HEK293 (cell line): Measurements from ENCODE around the gene KIF2C.

Experiments
- CTCF ChIA-PET: fragments of 350-600 bp; formaldehyde crosslinking; extraction: SDS; loops from one replicate; lab custom pipeline; 2021; ENCODE audit warnings: antibody characterized with exemption; lab: Yijun Ruan, JAX
- POLR2A ChIA-PET: fragments of 300-600 bp; formaldehyde crosslinking; extraction: SDS; loops from one replicate; lab custom pipeline; 2020; ENCODE audit warnings: antibody characterized with exemption, inconsistent platforms; lab: Yijun Ruan, JAX
- H3K27ac ChIP-seq: fragments of 200-500 bp; sonication (Bioruptor generic); 2 replicates; pipeline ENCODE4 v1.5.1; 2014; ENCODE audit warnings: low read depth, low read length, control low read depth, inconsistent platforms; ENCODE audit errors: extremely low read depth
- H3K36me3 ChIP-seq, 2 experiments: fragments of 200-500 bp in 1 of 2; sonication (Bioruptor generic) in 1 of 2; 1 replicate in 1 of 2; 2 replicates in 1 of 2; pipeline ENCODE4 v1.5.1; 2014 to 2017; ENCODE audit warnings: inconsistent platforms in 2 of 2, low read length in 2 of 2; ENCODE audit not compliant: control insufficient read depth in 2 of 2, insufficient read depth in 1 of 2
- H3K4me1 ChIP-seq: fragments of 200-500 bp; sonication (Bioruptor generic); 2 replicates; pipeline ENCODE4 v1.5.1; 2014; ENCODE audit warnings: mild to moderate bottlenecking, low read length, inconsistent platforms; ENCODE audit not compliant: control insufficient read depth, insufficient read depth
- H3K4me3 ChIP-seq: 2 replicates; pipeline ENCODE4 v1.5.1; 2011; ENCODE audit warnings: low read depth, mild to moderate bottlenecking, control low read depth, low read length, moderate library complexity
- H3K9me3 ChIP-seq: fragments of 200-500 bp; sonication (Bioruptor generic); 2 replicates; pipeline ENCODE4 v1.5.1; 2014; ENCODE audit warnings: low read depth, low read length, inconsistent platforms; ENCODE audit not compliant: control insufficient read depth, insufficient read depth
- BCL6B ChIP-seq: fragments of 450-650 bp; formaldehyde crosslinking; IDR thresholded peaks from 2 replicates; pipeline ENCODE4 v1.5.1; 2017; ENCODE audit warnings: missing biosample characterization, missing genetic modification characterization
- FEZF1 ChIP-seq: fragments of 450-650 bp; formaldehyde crosslinking; IDR thresholded peaks from 2 replicates; pipeline ENCODE4 v1.5.1; 2016; ENCODE audit warnings: missing biosample characterization, missing genetic modification characterization
- GLI2 ChIP-seq: fragments of 450-650 bp; formaldehyde crosslinking; IDR thresholded peaks from 2 replicates; pipeline ENCODE4; 2017; ENCODE audit warnings: missing biosample characterization, missing genetic modification characterization, low read depth, borderline replicate concordance
- GLIS2 ChIP-seq: fragments of 450-650 bp; formaldehyde crosslinking; IDR thresholded peaks from 2 replicates; pipeline ENCODE4 v1.5.1; 2016; ENCODE audit warnings: missing biosample characterization, missing genetic modification characterization
- PRDM2 ChIP-seq: fragments of 450-650 bp; formaldehyde crosslinking; IDR thresholded peaks from 2 replicates; pipeline ENCODE4 v1.5.1; 2016; ENCODE audit warnings: missing biosample characterization, missing genetic modification characterization, borderline replicate concordance
- REST ChIP-seq: fragments of 450-650 bp; formaldehyde crosslinking; IDR thresholded peaks from 2 replicates; pipeline ENCODE4 v1.5.1; 2016; ENCODE audit warnings: missing biosample characterization, missing genetic modification characterization
- SETDB1 ChIP-seq: IDR thresholded peaks from one replicate; pipeline ENCODE4 v1.6.1; 2017; ENCODE audit warnings: mild to moderate bottlenecking, low read length, moderate library complexity, mixed read lengths; ENCODE audit not compliant: insufficient read length
- ZBTB44 ChIP-seq: fragments of 450-650 bp; IDR thresholded peaks from 2 replicates; pipeline ENCODE4 v1.5.1; 2018; ENCODE audit warnings: missing biosample characterization, mild to moderate bottlenecking, missing genetic modification characterization
- ZBTB8A ChIP-seq: fragments of 450-650 bp; formaldehyde crosslinking; IDR thresholded peaks from 2 replicates; pipeline ENCODE4 v1.5.1; 2016; ENCODE audit warnings: missing biosample characterization, missing genetic modification characterization
- ZEB2 ChIP-seq: fragments of 450-650 bp; formaldehyde crosslinking; IDR thresholded peaks from 2 replicates; pipeline ENCODE4 v1.5.1; 2016; ENCODE audit warnings: missing biosample characterization, missing genetic modification characterization
- ZFP69B ChIP-seq: fragments of 450-650 bp; formaldehyde crosslinking; IDR thresholded peaks from 2 replicates; pipeline ENCODE4 v1.5.1; 2016; ENCODE audit warnings: missing biosample characterization, missing genetic modification characterization
- ZNF16 ChIP-seq: fragments of 450-650 bp; formaldehyde crosslinking; IDR thresholded peaks from 2 replicates; pipeline ENCODE4 v1.5.1; 2016; ENCODE audit warnings: low read depth, missing biosample characterization, missing genetic modification characterization
- ZNF362 ChIP-seq: fragments of 450-650 bp; formaldehyde crosslinking; IDR thresholded peaks from 2 replicates; pipeline ENCODE4 v1.5.1; 2016; ENCODE audit warnings: missing biosample characterization, missing genetic modification characterization
- ZNF514 ChIP-seq: fragments of 450-650 bp; formaldehyde crosslinking; IDR thresholded peaks from 2 replicates; pipeline ENCODE4 v1.5.1; 2016; ENCODE audit warnings: missing biosample characterization, missing genetic modification characterization
- ZNF792 ChIP-seq: fragments of 450-650 bp; formaldehyde crosslinking; IDR thresholded peaks from 2 replicates; pipeline ENCODE4 v1.5.1; 2016; ENCODE audit warnings: missing biosample characterization, missing genetic modification characterization
- TF ChIP-seq, protein P1 (sequence below): fragments of 450-650 bp; formaldehyde crosslinking; IDR thresholded peaks from 2 replicates; pipeline ENCODE4 v1.5.1; 2017; ENCODE audit warnings: missing biosample characterization, missing genetic modification characterization
- TF ChIP-seq, protein P2 (sequence below): fragments of 450-650 bp; formaldehyde crosslinking; IDR thresholded peaks from 2 replicates; pipeline ENCODE4 v1.5.1; 2017; ENCODE audit warnings: missing biosample characterization, missing genetic modification characterization

Gene KIF2C

GRCh38 chr1:44739307-44740178 is at the start of gene KIF2C:
Gene KIF2C (plus strand): TSS chr1:44739837. CDS start chr1:44739933, 96 bp downstream.
- peaks cover 26 to 35% of the 10 kb centered on the region in 2 experiments for H3K36me3 ChIP-seq
- peaks cover 3% of the 10 kb centered on the region; the same call in 1 of the 2 replicates for H3K4me1 ChIP-seq
- CTCF ChIA-PET: interaction anchor here (3.4 kb wide), 1 partner anchor 8 kb away, joined by 19 read pairs; the partner anchor contains the start of gene RNU5D-1
- POLR2A ChIA-PET: interaction anchor here (0.5 to 2.3 kb wide), 5 partner anchors 9 to 65 kb away, joined by 3 to 15 read pairs (median 4); partner anchors contain the start of genes RNU5D-1 and RPS8
- peak within 1 kb of the TSS; percentile 66 for H3K4me3 ChIP-seq
- H3K9me3 ChIP-seq: no peaks in the 10 kb centered on the region
- H3K27ac ChIP-seq: peak within 1 kb of the TSS; percentile 78
- TF ChIP-seq ZFP69B (tag by site-specific recombination) (0 out of 2 replicates have a peak, but pooled peaks have one; percentile 28), SETDB1 (peak; percentile 40), ZNF792 (tag by site-specific recombination) (no peak), ZBTB44 (tag by site-specific recombination) (no peak), FEZF1 (tag by site-specific recombination) (no peak), ZNF514 (tag by site-specific recombination) (no peak), ZNF362 (no peak), ZBTB8A (tag by site-specific recombination) (peak; percentile 26; the same call in 1 of the 2 replicates), ZEB2 (tag by site-specific recombination) (peak; percentile 66; the same call in 1 of the 2 replicates), GLI2 (tag by site-specific recombination) (no peak), ZNF16 (no peak), REST (tag by site-specific recombination) (no peak), BCL6B (tag by site-specific recombination) (no peak), GLIS2 (tag by site-specific recombination) (peak; percentile 56), PRDM2 (tag by site-specific recombination) (no peak)
- TF ChIP-seq, protein P1, sequence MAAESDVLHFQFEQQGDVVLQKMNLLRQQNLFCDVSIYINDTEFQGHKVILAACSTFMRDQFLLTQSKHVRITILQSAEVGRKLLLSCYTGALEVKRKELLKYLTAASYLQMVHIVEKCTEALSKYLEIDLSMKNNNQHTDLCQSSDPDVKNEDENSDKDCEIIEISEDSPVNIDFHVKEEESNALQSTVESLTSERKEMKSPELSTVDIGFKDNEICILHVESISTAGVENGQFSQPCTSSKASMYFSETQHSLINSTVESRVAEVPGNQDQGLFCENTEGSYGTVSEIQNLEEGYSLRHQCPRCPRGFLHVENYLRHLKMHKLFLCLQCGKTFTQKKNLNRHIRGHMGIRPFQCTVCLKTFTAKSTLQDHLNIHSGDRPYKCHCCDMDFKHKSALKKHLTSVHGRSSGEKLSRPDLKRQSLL (tag by site-specific recombination): no peak
- TF ChIP-seq, protein P2, sequence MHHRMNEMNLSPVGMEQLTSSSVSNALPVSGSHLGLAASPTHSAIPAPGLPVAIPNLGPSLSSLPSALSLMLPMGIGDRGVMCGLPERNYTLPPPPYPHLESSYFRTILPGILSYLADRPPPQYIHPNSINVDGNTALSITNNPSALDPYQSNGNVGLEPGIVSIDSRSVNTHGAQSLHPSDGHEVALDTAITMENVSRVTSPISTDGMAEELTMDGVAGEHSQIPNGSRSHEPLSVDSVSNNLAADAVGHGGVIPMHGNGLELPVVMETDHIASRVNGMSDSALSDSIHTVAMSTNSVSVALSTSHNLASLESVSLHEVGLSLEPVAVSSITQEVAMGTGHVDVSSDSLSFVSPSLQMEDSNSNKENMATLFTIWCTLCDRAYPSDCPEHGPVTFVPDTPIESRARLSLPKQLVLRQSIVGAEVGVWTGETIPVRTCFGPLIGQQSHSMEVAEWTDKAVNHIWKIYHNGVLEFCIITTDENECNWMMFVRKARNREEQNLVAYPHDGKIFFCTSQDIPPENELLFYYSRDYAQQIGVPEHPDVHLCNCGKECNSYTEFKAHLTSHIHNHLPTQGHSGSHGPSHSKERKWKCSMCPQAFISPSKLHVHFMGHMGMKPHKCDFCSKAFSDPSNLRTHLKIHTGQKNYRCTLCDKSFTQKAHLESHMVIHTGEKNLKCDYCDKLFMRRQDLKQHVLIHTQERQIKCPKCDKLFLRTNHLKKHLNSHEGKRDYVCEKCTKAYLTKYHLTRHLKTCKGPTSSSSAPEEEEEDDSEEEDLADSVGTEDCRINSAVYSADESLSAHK (tag by site-specific recombination): 0 out of 2 replicates have a peak, but pooled peaks have one; percentile 8
